RKO (cell line): ENCODE results near the gene OOSP3.
"Not testable (repeated sequence)": the region's sequence is repeated elsewhere in the genome, so short reads cannot be mapped to it uniquely, and the experiment has no call there.

Experiments
- DNase-seq: peaks from one replicate; pipeline ENCODE4 v3.0.0-alpha.2; 2016; ENCODE audit warnings: low spot score

The OOSP3 gene

DNA sequence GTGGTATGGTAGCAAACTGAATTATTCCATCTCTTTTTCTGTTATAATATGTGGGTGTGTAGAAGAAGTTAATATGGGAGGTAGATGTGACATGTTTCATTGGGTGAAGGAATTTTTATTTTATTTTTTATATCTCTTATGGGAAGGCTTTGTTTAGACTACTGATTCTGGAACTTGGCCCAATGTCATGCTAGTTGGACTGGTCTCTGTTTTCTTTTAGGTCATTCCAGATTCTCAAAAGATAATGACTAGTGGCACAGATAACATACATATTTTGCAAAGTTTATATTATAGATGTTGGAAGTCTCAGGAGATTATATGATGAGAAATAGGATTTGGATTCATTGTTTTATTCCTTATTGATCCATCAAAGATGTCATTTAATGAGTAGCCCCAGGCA lies 1.3 kb upstream of the OOSP3 start:
- DNase-seq = no peak

DNA sequence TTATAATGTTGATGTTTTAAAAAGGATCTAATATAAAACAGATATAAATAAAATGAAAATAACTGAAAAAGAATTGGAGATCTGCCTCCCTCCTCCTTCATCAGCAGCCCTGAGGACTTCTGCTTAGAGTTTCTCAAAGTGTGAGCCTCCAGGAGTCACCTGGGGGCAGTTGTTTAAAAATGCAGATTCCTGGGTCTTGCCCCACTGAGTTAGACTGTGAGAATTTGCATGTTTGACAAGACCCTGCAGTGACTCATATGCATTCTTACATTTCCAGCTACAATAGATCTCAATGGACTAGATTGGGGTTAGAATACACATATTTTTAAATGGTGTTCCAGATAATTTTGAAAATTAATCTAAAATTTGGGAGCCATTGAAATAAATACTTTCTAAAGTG lies 798 bp upstream of the OOSP3 start:
- no peak for DNase-seq

DNA sequence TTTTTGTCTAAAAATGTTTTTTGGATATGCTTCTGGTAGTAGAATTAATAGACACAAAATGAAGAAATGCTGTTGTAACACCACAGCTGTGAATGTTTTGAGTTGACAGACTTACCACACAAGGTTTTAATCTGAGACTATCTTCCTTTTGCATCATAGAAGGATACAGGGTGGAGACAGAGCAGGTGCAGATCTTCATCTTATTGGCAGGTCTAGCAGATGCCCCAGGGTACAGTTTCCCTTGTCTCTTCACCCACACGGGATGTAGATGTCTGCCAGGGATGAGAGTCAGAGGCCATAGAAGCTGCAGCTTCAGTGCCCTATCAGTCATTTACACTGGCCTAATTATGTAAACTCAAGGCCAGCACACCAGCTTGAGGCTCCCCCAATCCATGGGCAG lies 985 bp downstream of the OOSP3 start:
- no peak for DNase-seq

DNA sequence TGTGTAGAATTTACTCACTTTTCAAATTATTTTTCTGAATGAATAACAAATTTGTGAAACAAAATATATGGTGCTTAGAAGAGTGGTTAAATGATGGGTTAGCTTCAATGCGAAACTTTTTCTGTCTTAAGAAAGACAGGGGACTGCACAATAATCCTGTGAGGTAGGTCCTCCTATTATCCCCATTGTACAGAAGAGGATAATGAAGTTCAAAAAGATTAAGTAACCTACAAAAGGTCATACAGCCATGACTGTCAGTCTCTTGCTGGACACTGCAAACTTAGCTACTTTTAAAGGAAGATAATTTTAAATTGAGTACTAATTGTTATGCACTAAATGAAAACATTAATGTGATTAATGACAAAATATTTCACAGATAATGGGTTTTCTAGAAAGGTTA lies 5.0 kb downstream of the OOSP3 start:
- no peak for DNase-seq

DNA sequence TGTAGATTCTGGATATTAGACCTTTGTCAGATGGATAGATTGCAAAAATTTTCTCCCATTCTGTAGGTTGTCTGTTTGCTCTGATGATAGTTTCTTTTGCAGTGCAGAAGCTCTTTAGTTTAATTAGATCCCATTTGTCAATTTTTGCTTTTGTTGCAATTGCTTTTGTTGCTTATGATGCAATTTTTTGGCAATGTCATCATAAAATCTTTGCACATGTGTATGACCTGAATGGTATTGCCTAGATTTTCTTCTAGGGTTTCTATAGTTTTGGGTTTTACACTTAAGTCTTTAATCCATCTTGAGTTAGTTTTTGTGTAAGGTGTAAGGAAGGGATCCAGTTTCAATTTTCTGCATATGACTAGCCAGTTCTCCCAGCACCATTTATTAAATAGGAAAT lies 8.6 kb downstream of the OOSP3 start:
- not testable (repeated sequence) for DNase-seq

DNA sequence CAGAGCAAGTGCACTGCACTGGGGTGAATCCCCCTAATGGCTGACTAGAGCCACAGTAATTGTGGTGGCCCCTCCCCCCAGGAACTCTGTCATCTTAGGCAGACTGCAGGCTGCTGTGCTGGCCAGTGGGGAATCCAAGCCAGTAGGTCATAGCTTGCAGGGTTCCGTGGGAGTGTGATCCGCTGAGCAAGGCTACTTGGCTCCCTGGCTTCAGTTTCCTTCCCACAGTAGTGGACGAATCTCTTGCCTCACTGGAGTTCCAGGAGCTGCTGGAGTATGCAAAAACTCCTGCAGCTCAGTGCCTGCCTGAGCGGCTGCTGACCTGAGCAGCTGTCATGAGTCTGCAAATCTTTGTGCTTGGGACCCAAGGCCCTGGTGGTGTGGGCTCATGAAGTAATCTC lies 13.2 kb downstream of the OOSP3 start:
- DNase-seq = peak; percentile 8

DNA sequence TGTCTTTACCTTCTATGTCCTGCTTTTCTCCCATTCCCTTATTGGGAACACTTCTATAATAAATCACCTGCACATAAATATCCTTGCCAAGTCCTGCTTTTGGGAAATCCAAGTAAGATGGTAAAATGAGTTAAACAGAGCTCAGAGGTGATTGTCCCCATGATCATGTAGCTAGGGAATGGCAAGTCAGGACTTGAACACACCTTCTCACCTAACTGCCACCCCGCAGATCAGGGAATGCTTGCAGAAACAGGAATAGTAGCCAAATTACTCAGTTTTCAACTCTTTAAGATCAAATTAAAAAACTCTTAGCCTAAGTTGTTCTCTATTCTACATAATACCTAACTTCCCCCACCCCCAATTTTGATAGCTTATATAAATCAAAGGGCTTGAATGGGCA lies 16.0 kb downstream of the OOSP3 start:
- DNase-seq = no peak

DNA sequence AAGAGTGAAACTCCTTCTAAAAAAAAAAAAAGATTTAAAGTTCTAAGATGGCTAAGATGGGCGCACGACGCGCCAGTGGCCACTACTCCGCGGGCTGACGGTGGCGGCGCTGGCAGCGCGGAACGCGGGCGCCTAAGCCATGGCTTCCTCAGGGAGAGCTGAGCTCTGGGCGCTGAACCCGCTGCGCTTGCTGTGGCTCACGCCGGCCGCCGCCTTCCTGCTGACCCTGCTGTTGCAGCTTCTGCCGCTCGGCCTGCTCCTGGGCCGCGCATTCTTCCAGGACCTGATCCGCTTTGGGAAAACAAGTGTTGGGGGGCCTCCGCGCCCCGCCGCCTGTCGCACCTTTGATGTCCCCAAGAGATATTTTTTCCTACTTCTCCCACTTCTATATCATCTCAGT lies 19.5 kb downstream of the OOSP3 start:
- DNase-seq = no peak

DNA sequence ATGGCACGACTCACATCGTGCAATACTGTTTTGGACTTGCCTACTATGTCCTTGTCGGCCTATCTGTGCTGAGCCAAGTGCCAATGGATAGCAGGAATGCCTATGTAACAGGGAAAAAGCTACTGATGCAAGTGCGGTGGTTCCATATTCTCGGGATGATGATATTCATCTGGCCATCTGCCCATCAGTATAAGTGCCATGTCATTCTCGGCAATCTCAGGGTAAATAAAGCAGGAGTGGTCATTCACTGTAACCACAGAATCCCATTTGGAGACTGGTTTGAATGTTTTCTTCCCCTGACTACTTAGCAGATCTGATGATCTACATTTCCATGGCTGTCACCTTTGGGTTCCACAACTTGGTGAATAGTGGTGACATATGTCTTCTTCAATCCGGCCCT lies 20.1 kb downstream of the OOSP3 start:
- no peak for DNase-seq

DNA sequence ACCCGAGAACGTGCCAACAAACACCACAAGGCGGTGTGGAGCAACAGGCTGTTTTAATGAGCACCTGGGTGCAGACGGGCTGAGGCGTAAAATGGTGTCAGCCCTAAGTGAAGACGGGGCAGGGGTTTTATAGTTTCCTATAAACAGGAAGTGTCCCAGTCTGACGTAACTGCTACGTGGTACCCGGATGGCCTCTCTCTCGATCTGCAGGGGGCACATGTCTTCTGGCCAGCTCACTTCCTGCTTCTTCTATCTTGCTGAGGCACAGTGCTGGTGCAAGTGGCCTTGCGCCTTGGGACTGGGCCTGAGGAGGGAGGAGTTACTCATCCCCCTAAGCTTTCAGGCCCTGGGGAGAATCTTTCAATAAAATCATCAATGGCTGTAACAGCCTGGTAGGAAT lies 20.9 kb downstream of the OOSP3 start:
- peak; percentile 63 for DNase-seq

DNA sequence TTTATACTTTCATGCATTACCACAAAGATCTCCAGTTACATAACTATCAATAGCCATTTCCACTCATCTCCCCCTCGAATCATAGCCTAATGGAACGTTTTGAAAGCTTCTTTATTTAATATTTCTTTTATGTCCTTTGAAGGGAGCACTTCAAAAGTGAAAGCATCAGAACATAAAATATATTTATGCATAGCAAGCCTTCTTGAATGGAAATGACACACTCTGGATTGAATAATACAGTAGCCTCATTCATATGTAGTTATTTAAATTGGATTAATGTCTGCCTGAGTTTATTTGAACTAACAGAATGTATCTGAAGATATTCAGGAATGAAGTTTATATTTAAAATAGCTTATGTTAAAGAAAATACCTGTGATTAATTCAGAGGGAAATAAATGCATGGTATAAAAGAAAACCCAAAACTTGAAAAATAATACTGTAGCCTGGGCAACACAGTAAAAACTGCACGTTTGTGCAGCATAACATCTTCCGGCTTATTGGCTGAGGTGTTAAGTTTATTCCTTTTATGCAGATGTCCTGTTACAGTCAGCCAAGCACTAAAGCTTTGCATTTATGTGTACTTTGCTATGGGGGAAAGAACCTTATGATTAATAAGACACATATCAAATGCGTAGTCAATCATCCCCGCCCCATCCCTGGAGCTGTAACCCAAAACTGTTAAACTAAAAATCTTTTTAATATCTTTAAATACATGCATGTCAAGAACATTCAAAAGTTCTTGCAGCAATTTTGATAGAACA lies 22.0 kb downstream of the OOSP3 start:
- DNase-seq = no peak

DNA sequence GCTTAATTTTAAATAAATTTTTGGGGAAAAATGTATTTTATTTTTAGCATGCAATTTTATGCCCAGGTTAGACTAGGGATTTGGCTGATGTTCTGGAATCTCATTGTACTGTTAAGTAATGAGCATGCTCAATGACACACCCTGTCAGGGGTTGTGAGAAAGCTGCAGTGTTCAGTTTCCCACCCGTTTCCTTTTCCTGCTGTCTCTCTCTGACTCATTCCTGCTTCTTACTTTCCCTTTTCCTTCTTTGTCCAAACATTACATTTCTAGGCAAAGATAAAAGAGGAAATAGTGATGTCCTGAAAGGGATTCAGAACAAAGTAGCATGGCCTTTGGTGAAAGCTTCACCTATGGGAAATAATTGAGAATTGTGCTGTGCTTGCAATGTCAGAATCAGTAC lies 22.7 kb downstream of the OOSP3 start:
- peak; percentile 89 for DNase-seq

DNA sequence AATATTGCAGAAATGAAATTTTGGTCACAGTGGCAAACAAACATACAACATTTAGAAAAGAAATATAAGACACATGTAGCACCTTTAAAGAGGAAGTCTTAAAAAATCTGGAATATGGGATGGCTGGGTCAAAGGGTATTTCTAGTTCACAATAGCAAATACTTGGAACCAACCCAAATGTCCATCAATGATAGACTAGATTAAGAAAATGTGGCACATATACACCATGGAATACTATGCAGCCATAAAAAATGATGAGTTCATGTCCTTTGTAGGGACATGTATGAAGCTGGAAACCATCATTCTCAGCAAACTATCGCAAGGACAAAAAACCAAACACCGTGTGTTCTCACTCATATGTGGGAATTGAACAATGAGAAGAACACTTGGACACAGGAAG lies 25.0 kb downstream of the OOSP3 start:
- DNase-seq = not testable (repeated sequence)

DNA sequence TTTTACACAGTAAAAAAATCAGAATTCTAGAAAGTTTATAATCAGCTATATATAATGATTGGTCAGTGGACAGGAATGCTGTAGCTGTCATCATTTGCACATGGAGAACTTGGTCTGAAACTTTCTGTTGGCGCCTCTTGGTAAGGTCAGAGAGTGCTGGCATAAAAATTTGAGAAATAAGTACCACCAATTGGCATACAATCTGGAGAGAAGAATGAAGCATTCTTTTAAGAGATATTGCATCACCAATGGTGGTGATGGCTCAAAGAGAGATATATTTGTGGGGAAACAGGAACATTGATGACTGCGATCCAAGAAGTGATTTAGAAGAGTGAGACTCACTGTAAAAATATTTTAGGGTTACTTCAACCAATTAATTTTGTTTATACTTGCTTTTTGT lies 39.9 kb downstream of the OOSP3 start:
- no peak for DNase-seq

DNA sequence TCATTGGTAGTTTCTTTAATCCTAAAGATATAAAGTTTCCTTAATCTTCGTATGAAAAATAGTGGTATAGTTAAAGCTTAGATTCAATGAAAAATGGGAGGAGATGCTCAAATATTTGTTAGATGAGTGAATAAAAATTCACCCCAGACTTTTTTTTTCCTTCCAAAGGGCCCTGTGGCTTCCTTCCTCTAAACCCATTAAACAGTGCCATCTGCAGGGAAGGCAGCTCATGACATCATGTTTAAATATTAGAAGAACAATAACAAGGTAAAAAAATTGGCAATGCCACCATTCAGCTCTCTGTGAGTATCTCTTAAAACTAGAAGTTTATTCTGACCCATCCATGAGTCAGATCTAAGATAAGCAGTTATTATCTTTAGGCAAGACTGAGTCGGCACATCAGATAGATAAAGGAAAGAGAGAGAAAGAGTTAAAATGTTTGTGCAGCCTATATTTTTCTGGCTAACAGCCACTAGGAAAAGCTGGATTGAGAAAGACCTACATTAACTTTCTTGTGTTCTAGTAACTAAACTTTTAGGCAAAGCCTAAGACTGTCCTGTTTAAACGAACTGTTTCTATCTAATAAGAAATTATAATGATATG lies 40.5 kb downstream of the OOSP3 start:
- DNase-seq = peak; percentile 72

DNA sequence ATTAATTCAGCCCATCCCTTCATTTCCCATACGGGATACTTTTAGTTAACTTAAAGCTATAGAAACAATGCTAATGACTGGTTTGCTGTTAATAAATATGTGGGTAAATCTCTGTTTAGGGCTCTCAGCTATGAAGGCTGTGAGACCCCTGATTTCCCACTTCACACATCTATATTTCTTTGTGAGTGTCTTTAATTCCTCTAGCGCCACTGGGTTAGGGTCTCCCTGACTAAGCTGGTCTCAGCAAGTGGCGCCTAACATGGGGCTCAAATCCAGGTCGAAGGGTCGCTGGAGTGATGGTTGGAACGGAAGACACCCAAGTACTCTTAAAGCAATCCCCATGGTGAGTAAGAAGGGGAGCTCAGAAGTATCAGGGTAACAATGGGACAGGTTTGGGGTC lies 45.2 kb downstream of the OOSP3 start:
- no peak for DNase-seq

DNA sequence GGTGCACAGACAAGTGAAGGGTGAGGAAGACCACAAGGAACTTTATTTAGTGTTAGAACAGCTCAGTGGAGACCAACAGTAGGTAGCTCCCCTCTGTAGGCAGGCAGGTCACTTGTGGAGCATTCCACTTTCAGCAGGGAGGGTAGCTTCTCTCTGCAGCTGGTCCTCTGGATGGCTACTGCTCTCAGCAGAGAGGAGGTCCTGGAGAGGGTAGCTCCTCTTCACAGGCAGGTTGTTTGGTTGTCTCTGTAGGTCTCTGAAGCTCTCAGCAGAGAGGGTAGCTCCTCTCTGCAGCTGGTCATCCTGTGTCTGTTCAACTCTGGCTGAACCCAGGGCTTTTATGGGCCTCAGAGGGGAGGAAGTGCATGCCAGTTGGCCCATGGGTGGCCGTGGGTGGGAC lies 53.1 kb downstream of the OOSP3 start:
- DNase-seq = no peak

DNA sequence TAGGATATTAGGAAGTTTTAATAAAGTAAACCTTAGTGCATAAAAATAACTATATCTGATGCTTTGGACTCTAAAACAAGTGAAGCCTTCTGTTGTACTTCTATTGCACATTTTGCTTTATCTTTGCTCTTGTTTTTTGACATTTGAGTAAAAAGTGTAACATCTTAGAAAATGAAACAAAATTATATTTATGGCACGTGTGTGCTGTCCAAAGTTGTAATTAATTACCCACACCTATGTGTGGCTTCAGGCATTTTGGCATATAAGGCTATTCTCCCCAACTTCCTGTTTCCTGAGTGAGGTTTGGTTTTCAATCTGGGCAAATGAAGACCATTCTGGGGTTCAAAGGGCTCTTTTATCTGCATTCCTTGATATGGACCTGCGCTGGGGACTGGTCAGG lies 59.5 kb downstream of the OOSP3 start, which contains the start of gene OOSP1:
Gene OOSP1, plus strand, starts transcription at position 301 of the 400 bp plus-strand sequence. Its CDS starts 23 bp downstream, at position 324.
- DNase-seq = no peak

DNA sequence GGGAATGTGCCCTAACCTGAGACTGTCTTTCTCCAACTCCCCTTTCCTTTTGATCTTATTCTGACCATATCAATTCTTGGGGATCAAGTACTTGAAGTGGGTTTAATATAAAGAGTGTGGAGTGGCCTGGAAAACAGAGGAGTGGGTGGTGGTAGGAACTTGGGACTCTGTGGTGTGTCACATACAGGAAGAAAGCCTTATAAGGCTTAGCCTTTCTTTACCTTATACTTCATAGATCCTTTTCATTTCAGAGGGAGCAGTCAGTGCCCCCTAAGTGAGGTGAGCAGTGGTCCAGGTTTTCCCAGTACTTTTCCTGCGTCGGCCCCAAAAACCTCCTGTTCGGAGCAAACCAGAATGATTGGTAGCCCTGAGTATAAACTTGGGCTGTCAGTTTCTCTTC lies 60.1 kb downstream of the OOSP3 start:
- DNase-seq = no peak

DNA sequence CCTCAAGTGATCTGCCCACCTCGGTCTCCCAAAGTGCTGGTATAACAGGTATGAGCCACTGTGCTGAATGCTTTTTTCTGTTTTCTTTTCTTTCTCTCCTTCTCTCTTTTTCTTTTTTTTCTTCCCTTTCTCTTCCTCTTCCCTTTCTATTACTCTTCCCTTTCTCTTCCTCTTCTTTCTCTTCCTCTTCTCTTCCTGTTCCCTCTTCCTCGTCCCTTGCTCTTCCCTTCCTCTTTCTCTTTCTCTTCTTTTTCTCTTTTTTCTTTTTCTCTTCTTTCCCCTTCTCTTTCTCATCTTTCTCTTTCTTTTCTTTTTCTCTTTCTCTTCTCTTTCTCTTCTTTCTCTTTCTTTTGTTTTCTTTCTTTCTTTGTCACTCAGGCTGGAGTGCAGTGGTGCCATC lies 60.9 kb downstream of the OOSP3 start:
- DNase-seq = no peak

DNA sequence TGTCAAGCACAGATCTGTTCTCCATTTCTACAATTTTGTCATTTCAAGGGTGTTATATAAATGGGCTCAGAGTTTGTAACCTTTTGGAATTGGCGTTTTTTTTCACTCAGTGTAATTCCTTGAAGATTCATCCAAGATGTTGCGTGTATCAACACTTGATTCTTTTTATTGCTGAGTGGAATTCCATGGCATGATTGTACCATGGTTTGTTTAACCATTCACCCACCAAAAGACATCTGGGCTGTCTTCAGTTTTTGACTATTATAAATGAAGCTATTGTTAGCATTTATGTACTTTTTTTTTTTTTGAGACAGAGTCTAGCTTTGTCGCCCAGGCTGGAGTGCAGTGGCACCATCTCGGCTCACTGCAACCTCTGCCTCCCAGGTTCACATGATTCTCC lies 62.5 kb downstream of the OOSP3 start:
- no peak for DNase-seq

DNA sequence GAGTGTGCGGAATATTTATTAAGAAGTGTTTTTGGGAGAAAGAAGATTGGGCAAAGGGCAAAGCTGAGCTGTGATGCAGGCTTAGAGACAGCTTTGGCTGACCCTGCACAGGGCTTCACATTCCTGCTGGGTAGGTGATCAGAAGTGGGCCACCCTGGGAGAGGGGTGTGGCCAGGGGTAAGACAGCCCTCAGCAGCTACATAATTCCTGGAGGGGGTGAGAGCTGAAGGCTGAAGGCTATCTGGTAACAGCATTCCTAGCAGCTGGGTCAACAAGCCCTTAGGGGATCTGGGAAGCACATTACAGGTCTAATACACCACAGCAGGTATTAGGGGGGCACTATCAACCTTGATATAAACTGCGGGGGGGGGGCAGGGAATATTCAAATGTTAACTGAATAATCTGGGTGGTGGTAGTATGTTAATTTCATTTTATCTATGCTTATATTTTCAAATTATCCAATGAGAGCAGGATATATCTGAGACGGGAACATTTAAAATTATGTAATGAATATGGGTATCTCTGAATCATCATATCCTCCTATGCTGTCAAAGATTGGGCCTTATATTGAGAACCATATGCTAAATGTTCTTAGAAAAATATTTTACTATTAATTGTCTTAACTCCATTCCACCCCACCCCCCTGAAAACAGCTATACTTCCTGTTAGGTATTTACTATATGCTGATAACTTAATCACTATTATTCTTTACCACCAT lies 65.6 kb downstream of the OOSP3 start:
- no peak for DNase-seq

DNA sequence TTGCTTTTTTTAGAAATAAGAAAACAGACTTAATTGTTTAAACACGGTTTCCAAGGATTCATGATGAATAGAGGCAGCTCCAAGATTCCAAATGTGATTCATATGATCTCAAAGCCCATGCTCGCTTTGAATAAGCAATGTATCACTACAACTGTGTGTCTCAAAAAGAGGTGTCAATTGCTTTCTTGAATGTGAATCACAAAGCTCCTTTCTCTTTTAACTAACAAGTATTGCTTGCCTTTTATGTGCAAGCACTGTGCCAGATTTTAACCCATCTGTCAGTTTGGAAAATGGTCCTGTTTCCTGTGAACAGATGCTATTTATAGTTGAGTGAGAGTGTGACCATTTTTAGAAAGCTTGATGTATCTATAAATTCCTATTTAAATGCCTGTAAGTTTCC lies 66.1 kb downstream of the OOSP3 start:
- no peak for DNase-seq
